Kidney (tissue), 14 donors: Measurements from ENCODE around the gene DLX6. TPM values are rescaled to one million over a fixed set of nuclear protein-coding genes. Genes with fewer than 3 reads are reported as not detected.

Experiments
- DNase-seq, 5 donors: peaks; one replicate each; pipeline ENCODE4 v3.0.0-alpha.2; 2013 to 2020
- FAIRE-seq: peaks from 2 replicates; lab custom pipeline; 2012; peaks lifted over from hg19 to GRCh38; lab: Jason Lieb, UNC
- H3K27ac ChIP-seq, 2 donors: one replicate each; pipeline ENCODE4 v1.7.0; 2013; ENCODE audit warnings: low read depth in 2 of 2, low read length in 2 of 2, inconsistent platforms in 1 of 2
- H3K27me3 ChIP-seq: one replicate; pipeline ENCODE4 v1.7.1; 2013; ENCODE audit warnings: low read length, inconsistent platforms; ENCODE audit not compliant: control insufficient read depth, insufficient read depth
- H3K36me3 ChIP-seq, 3 donors: one replicate each; pipeline versions ENCODE4 v1.7.0 to v1.7.1; 2013; ENCODE audit warnings: low read length in 3 of 3, control low read depth in 1 of 3, inconsistent platforms in 1 of 3; ENCODE audit not compliant: insufficient read depth in 3 of 3, control insufficient read depth in 2 of 3
- H3K4me1 ChIP-seq, 3 donors: one replicate each; pipeline versions ENCODE4 v1.7.0 to v1.7.1; 2013; ENCODE audit warnings: low read length in 3 of 3, inconsistent platforms in 1 of 3, low read depth in 1 of 3; ENCODE audit not compliant: control insufficient read depth in 2 of 3, insufficient read depth in 2 of 3
- H3K4me3 ChIP-seq, 3 donors: one replicate each; pipeline versions ENCODE4 v1.7.0 to v1.8.1; 2013; ENCODE audit warnings: low read length in 3 of 3, control low read depth in 1 of 3, inconsistent platforms in 1 of 3
- H3K9ac ChIP-seq, 3 donors: one replicate each; pipeline versions ENCODE4 v1.7.0 to v1.7.1; 2013; ENCODE audit warnings: low read length in 3 of 3, control low read depth in 1 of 3, inconsistent platforms in 1 of 3
- H3K9me3 ChIP-seq, 3 donors: one replicate each; pipeline versions ENCODE4 v1.7.0 to v1.7.1; 2013; ENCODE audit warnings: low read length in 3 of 3, control low read depth in 1 of 3, inconsistent platforms in 1 of 3; ENCODE audit not compliant: control insufficient read depth in 2 of 3, insufficient read depth in 1 of 3
- intact Hi-C: fragments of 100-400 bp; cut with DNase I; formaldehyde crosslinking; loops from one replicate; pipeline ENCODE4 v1.11.1; 2022
- polyA plus RNA-seq: library from polyadenylated mRNA; stranded (reverse); fragments of 350-450 nt; fragmentation: Illumina TruSeq; extraction: RNeasy Lipid Tissue Mini Kit (QIAGEN cat#74804); gene quantifications from one replicate; pipeline ENCODE4 v1.2.3, GENCODE V29; 2014; ENCODE audit warnings: low read depth, low replicate concordance; ENCODE audit not compliant: insufficient read depth
- total RNA-seq: library from RNA; stranded (reverse); fragmentation: NEBNext Ultra II Directional; extraction: Animal tissue kit (Norgen Biotek cat#: 25700); gene quantifications from one replicate; pipeline ENCODE4 v1.2.1, GENCODE V29; 2021
- TF ChIP-seq, protein P1 (sequence below): IDR thresholded peaks from 3 replicates; pipeline ENCODE4 v1.5.1; 2012; ENCODE audit warnings: mild to moderate bottlenecking, moderate library complexity, borderline replicate concordance; ENCODE audit not compliant: insufficient read depth; ENCODE audit errors: extremely low read depth
- donor health status: control.
- donor health status: control.
- donor health status: control.
- donor health status: control.
- donor health status: control.
- donor health status: DM: yes; HTN: yes; CAD: no.
- donor health status: Normal renal cell carcinoma (clear cell type).

Gene DLX6
- total and polyA plus RNA-seq, 2 donors from 2014 or later, result 0.13 TPM; not detected in 1

DNA sequence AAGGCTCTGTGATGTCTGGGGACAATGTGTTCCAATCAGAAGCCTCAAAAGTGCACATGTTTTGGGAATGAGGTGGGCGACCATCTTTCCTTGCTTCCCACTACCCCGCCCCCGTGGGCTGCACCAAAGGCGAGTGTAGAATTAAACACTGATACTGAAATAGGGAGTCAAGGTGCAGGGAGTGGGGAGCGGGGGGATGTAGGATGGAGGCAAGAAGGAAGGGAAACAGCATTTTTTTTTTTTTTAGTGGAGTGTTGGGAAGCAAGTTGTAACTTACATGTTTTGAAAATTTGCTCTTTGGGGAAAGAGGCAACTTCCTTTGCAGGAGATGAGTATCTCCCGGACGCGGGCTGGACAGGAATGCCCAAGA, 19.8 kb downstream of the DLX6 start:
- Histone ChIP-seq H3K4me1 (peaks cover 0 to 14% (median 4%) of the 10 kb centered on the region in 3 donors), H3K27me3 (peaks cover 60% of the 10 kb centered on the region)

DNA sequence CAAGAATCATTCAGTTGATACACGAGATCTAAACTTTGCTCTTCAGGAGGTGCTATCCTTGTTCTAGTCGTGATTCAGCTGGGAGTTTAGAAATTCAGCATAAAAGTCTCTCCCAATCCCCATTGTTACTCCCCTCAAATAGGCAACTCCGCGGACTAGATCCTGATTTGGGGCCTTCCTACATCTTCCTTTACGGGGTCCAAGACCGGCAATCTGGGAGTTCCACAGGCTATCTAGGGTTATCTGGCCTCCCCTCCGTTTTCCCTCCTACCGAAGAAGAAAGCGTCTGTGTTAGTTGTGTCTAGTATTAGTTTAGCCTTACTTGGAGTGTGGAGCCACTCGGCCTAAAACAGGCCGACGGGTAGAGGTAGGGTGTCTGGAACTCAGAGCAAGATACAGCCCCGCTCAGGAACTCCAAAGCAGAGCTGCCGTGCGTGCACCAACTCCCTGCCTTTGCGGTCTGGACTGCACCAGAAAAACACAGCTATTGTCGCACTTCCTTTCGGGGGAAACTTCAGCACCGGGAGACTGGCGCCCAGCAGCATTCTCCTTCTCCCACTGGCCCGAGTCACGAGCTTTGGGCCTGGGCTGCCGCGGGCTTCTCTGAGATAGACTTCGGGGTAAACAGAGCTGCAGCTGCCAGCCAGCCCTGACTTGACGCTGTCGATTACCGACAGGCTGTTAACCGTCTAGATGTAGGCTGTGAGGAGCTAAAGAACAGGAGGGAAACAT, 20.8 kb downstream of the DLX6 start:
- Histone ChIP-seq H3K4me3 (peak overlapping the region in 2 of 3 donors; percentile 23 to 60), H3K27me3 (peaks cover 56% of the 10 kb centered on the region), H3K9ac (no peak overlapping the region), H3K27ac (no peak overlapping the region), H3K36me3 (no peaks in the 10 kb centered on the region), H3K9me3 (no peaks in the 10 kb centered on the region), H3K4me1 (peaks cover 0 to 14% (median 4%) of the 10 kb centered on the region in 3 donors)
- intact Hi-C loops, result loop anchor here (10.0 kb wide), 2 partner anchors 951 to 1111 kb away; no protein-coding TSS in a partner anchor
- TF ChIP-seq, protein P1, sequence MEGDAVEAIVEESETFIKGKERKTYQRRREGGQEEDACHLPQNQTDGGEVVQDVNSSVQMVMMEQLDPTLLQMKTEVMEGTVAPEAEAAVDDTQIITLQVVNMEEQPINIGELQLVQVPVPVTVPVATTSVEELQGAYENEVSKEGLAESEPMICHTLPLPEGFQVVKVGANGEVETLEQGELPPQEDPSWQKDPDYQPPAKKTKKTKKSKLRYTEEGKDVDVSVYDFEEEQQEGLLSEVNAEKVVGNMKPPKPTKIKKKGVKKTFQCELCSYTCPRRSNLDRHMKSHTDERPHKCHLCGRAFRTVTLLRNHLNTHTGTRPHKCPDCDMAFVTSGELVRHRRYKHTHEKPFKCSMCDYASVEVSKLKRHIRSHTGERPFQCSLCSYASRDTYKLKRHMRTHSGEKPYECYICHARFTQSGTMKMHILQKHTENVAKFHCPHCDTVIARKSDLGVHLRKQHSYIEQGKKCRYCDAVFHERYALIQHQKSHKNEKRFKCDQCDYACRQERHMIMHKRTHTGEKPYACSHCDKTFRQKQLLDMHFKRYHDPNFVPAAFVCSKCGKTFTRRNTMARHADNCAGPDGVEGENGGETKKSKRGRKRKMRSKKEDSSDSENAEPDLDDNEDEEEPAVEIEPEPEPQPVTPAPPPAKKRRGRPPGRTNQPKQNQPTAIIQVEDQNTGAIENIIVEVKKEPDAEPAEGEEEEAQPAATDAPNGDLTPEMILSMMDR, result no peak
- FAIRE-seq (no peak), DNase-seq (peak in 3 of 5 donors; percentile 43 to 55 (median 54))

More for the DNA sequence above, 19.8 kb downstream of the DLX6 start:
- Histone ChIP-seq H3K4me3 (no peak overlapping the region), H3K36me3 (no peaks in the 10 kb centered on the region), H3K9me3 (no peaks in the 10 kb centered on the region), H3K9ac (no peak overlapping the region), H3K27ac (no peak overlapping the region)
- no peak for DNase-seq
- intact Hi-C loops, result loop anchor here (10.0 kb wide), 2 partner anchors 950 to 1110 kb away; no protein-coding TSS in a partner anchor
- TF ChIP-seq, protein P1, result no peak
- FAIRE-seq, result no peak

DNA sequence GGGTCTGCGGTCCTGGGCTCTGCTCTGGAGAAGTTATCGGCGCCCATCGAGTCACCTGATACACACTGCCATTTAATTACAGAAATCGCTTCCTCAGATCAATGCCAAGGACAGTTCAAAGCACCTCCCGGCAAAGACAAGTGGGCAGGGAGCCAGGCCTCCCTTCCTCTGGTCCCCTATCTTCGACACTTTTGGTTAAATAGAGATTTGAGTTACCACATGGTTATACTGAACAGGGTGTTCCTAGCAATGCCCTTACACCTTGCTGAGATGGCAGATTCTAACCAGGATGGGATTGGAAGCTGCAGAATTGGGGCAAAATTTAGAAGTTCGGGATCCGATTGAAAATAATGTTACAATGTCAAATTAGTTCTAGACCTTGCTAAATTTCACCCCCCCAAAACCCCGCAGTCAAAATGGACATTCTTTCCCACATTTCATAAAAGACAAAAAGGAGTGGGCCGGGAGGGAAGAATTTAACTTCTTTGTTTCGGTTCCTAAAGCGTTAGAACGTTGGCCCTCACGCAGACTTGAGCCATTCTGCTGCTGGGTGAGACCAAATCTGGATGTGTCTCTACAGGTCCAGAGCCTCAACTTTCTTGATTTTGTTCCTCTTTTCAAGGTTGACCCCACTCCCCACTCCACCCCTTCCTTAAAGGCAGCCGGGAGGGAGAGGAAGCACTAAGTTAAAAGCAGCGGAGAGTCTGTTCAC, 21.5 kb downstream of the DLX6 start:
- Histone ChIP-seq H3K27ac (no peak overlapping the region), H3K4me1 (peaks cover 0 to 14% (median 4%) of the 10 kb centered on the region in 3 donors), H3K27me3 (peaks cover 50% of the 10 kb centered on the region), H3K9me3 (no peaks in the 10 kb centered on the region), H3K36me3 (no peaks in the 10 kb centered on the region), H3K9ac (no peak overlapping the region), H3K4me3 (peak overlapping the region in 2 of 3 donors; percentile 23 to 60)
- peak in 1 of 5 donors; percentile 39 for DNase-seq
- no peak for FAIRE-seq
- intact Hi-C loops, result loop anchor here (10.0 kb wide), 2 partner anchors 952 to 1112 kb away; no protein-coding TSS in a partner anchor
- TF ChIP-seq, protein P1, result no peak
